GM19463 (cell line): Measurements from ENCODE around the gene GAB3.

ENCODE experiments used
- ATAC-seq: cut with Tn5 transposase; IDR thresholded peaks from one replicate; pipeline ENCODE4 v1.9.1; 2021; ENCODE audit warnings: mild to moderate bottlenecking, moderate library complexity; ENCODE audit not compliant: unreplicated experiment

GAB3 gene

GRCh38 chrX:154751669-154752271, 893 bp upstream of the GAB3 start:
- no peak for ATAC-seq

DNA sequence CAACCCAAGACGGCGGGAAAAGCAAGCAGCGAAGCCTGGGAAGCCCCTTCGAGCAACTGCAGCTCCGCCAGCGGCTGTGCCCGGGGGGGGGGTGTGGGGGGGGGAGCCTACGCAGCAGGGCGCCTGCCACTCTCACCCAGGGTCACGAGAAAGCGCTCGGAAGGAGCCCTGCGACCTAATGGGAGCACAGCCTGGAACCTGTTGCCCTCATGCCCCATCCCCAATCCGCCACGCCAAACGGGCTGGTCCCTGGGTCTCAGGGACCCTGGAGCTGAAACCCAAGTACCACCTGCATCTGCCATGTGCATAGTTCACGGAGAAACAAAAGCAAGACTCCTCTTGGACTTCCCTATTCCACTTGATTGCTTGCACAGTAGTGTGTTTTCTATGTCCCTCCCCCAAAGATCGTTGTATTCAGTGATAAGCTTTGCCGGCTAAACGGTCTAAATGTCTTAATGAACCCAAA, 359 bp upstream of the GAB3 start:
- ATAC-seq = peak; percentile 22

- no peak for ATAC-seq
Measured at GRCh38 chrX:154749856-154750255, 1.0 kb downstream of the GAB3 start.

DNA sequence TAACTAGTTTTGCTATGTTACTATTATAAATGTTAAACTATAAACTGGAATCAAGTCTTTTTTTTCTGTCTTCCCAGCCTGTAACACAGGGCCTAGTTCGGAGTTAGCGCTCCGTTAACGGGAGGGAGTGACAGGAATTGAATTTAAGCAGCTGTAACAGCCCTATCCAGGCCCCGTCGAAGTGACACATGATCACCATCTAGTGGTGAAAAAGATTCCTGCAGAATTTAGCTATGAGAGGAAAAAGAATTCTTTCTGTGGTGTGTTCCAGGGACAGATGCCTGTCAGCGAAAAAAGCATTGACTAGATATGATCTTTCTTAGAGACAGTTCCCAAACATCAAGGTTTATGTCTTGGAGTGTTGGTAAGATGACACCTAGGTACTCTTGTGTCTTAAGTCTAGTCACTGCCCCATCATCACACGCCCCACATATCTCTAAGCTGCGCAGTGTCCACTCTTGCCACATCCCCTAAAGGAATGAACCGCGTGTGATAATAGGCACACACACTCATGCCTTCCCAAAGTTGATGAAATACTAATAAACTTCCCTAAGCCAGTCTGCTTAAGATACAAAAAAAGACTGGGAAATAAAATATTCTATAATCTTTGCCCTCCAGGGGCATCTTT, 2.1 kb downstream of the GAB3 start:
- ATAC-seq = peak; percentile 47

GRCh38 chrX:154742613-154743012, 8.3 kb downstream of the GAB3 start:
- ATAC-seq = no peak

- no peak for ATAC-seq
Measured at GRCh38 chrX:154739952-154740465, 10.9 kb downstream of the GAB3 start.

DNA sequence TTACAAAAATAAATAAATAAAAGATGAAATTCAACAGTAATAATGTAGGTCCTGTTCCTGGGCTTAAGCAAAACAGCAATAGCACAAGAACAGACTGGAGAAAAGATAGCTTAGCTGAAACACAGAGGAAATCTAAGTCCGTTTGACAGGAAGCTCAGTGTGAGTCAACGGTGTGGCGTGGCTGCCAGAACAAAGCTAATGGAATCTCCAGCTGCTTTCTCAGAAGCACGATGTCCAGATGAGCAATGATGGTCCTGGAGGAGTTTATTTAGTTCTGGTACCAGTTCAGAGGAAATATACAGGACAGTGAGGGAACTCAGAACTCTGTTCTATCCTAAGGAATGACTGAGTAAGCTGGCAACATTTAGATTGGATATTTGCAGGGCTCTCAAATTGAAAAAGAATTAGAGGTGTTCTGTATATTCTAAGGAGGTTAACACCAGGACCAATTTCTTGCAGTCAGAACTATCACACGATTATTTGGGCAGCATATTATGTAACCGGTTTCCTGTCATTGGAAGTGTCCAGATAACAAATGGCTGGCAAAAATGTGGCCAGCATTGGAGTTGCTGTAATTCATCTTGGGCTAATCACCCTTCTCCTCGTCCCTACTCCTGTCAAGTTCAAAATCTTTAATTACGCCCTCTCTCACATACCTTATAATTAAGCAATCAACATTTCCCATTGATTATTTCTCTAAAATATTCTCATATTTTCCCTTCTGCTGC, 12.7 kb downstream of the GAB3 start:
- ATAC-seq = no peak

GRCh38 chrX:154737136-154737535, 13.7 kb downstream of the GAB3 start:
- no peak for ATAC-seq

DNA sequence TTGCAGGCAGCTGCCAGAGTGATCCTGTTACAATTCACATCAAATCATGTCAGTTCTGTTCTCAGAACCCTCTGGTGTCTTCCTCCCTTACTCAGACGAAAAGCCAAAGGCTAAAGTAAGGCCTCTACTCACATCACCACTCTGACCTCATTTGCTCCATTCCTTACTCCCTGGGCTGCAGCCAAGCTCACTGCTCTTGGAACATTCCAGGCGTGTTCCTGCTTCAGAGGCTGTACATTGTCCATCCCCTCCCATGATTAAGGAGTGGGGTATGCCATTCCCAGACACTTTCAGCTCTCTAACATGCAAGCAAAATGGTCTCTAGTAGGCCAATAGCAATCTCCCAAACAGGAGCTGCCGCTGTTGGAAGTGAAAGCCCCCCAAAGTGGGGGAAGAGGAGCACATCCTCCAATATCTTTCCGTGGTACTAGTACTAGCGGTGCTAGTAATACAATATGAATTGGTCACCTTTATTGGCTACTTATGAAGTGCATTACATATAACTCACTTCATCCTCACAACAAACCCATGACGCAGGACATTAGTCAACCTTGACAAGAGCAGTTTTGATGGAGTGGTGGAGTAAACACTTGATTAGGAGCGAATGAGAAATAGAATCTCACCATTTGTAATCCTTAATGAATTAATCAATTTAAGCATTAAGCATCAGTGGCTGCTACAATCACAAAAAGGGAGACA, 15.0 kb downstream of the GAB3 start:
- ATAC-seq = no peak

DNA sequence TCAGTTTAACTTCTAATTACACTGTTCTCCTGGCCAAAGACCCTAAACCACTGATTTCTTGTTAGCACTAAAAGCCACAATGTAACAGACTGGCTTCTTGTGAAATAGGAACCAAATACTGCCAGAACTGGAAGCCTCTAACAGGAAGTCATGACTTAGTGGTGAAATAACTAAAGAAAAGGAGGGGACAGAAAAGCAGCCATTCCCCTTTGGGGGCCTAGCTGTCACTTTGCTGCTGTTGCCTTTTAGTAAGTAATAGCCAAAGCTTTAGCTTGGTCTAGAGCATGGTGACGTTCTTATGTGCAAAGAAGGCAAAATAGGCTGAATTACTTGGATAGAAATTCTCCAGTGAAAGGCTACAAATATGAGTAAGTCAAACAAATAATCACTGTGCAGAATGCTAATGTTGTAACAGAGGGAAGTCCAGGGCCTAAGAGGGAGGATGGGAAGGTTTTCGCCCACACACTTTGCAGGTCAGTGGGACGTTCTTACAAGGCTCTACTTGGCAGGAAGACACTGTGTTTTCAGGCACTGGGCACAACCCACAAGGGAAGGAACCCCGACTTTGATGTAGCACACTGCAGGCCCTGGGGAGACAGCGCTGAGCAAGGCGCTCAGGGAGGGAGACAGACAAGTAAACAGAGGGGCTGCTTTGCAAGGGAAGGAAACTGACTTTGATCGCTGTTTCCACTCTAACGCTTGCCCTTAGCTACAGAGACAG, 16.7 kb downstream of the GAB3 start:
- ATAC-seq = peak; percentile 59

DNA sequence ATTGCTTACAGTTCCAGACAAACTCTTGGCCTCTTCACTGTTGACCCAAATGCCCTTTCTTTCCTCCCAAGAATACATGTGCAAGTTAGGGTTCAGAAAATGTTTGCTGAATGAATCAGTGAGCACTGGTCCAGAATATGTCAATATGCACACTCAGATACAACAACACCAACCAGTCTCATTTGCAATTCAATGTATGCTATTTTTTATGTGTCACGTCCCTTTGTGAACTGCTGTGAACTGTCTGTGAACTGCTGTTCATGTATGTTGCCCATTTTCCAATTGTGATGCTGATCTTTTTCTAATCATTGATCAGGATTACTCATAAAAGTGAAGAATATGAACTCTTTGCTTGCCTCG, 17.8 kb downstream of the GAB3 start:
- ATAC-seq = no peak

DNA sequence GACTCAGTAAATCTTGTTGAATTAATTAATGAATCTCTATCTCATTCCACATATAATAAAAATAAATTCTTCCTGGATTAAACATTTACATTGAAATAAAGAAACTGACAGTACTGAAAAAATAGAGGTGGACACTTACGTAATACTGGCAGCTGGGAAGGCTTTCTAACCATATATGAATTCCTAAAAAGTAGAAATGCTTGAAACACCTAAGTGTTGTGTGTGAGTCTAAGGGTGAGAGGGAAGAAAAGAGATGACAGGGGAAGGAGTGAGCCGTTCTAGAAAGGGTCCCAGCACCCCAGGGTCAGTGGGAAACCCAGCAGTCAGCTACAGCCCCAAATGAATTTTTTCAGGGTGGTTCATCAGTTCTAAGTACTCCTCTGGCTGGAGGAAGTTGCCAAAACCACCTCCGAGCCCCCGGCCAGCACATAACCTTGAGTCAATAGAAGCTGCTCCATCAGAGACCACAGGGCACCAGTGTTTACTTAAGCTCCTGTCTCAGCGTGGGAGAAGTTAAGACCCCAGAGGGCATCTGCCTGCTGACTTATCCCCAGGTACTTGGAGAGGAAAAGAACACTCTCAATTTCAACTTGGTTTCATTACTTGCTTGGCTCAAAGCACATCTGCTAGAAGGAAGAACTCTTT, 18.3 kb downstream of the GAB3 start:
- no peak for ATAC-seq

DNA sequence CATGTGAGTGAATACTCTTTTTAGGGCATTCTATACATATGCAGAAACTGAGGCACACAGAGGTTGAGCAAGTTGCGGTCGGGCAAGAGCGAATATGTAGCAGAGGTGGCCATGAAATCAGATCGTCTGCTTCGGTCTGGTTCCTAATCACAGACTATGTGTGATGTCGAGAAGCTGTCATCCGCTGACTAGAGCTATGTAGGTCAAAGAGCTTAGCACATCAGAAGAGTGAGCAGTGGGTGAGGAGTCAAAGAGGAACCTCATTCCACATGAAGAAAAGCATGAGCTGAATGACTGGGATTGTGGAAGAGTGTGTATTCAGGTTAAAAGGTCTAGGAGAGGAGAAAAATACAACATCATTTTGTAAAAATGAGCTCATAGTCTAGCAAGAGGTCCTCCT, 19.0 kb downstream of the GAB3 start:
- ATAC-seq = no peak

DNA sequence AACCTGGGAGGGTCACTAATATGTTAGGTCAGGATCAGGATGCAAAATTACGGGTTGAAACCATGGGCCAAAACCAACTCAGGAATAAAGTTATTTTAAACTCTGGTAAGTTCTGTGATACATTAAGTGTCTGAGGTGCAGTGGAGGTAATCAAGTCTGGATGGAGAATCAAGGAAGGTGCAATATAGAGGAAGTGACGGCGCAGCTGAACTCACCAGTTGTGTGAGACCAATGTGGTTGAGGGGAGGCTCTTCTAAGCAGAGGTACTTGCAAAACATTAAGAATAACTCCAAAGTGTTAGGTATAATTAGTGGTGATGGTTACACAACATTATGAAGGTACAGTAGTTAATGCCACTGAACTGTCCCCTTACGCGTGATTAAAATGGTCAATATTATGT, 19.7 kb downstream of the GAB3 start:
- no peak for ATAC-seq

- no peak for ATAC-seq
Measured at GRCh38 chrX:154730253-154730891, 20.5 kb downstream of the GAB3 start.

DNA sequence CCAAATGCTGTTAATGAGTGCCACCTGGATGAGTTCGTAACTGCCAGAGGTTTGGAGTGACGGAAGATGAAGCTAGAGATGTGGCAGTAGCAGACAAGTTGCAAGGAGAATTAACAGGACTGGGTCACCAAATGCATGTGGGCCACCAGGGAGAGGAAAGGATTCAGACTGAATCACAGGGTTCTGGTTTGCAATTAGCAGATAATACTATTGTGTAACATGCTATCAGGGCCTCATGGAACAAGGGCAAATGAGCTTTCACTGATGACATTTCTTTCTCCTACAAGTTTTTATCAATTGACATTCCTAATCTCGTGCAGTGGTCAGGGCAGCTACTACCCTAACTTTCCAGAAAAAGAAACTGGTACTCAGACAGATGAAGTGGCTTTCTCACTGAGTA, 21.4 kb downstream of the GAB3 start:
- no peak for ATAC-seq

- no peak for ATAC-seq
Measured at GRCh38 chrX:154728431-154729190, 22.3 kb downstream of the GAB3 start.

DNA sequence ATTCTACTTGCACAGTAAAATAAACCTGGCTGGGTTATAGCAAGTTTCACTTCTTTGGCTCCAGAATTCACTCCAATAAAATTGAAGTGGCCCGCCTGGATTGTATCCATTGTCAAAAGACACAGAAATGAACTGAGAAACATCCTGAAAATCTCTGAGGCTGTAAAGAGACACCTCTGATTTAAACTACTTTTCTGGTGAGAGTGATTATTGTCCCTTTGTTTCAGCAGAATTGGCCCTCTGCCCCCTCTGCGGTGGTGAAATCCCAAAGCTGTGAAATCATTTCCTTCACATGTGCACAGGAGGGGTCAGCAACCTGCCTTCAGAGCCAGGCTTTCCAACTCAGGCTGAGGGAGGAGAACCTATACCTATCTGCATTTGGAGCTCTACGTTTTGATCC, 23.0 kb downstream of the GAB3 start:
- ATAC-seq = no peak

DNA sequence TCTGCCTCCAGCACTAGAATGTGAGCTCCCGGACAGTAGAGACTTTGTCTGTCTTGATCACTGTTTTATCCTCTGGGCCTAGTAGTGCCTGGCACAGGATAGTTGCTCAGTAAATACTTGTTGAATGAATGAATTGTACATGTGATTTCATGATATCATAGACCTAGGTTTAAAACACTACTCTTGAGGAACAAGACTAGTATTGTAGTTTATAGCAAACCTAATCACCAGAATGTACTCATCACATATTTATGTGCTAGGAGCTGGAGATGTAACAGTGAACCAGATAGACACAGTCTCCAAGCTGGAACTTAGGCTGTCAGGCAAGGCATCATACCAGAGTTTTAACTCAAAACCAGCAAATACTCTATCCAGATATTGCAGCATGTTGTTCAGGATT, 23.5 kb downstream of the GAB3 start:
- no peak for ATAC-seq
